Peyer's patch (tissue), 4 donors: ENCODE results near the gene PLEKHN1. TPM values are rescaled to one million over a fixed set of nuclear protein-coding genes. Genes with fewer than 3 reads are reported as not detected.

Source experiments
- DNase-seq, 3 donors: peaks; one replicate each; pipeline ENCODE4 v3.0.0-alpha.2; 2017 to 2019
- H3K27ac ChIP-seq, 4 donors: fragments of 200-600 bp; sonication (generic); one replicate each; pipeline ENCODE4 v1.5.1; 2016 to 2019
- H3K27me3 ChIP-seq, 2 donors: fragments of 200-600 bp; sonication (generic); one replicate each; pipeline ENCODE4 v1.5.1; 2019
- H3K36me3 ChIP-seq, 3 donors: fragments of 200-600 bp; sonication (generic); one replicate each; pipeline ENCODE4 v1.5.1; 2016 to 2019
- H3K4me1 ChIP-seq, 4 donors: fragments of 200-600 bp; sonication (generic); one replicate each; pipeline ENCODE4 v1.5.1; 2016 to 2019
- H3K4me3 ChIP-seq, 4 donors: fragments of 200-600 bp; sonication (generic); 1 replicate in 3 of 4; 2 replicates in 1 of 4; pipeline ENCODE4 v1.5.1; 2016 to 2019; ENCODE audit warnings: mild to moderate bottlenecking in 1 of 4
- H3K9me3 ChIP-seq, 4 donors: fragments of 200-600 bp; sonication (generic); one replicate each; pipeline ENCODE4 v1.5.1; 2016 to 2019; ENCODE audit warnings: mild to moderate bottlenecking in 1 of 4
- CTCF ChIP-seq, 6 experiments: fragments of 450-650 bp in 4 of 6; fragments of 200-600 bp in 2 of 6; sonication (generic) in 1 of 6; IDR thresholded peaks; one replicate each; pipeline ENCODE4 v1.5.1; 2017 to 2019; ENCODE audit warnings: antibody characterized with exemption in 6 of 6, mild to moderate bottlenecking in 3 of 6, moderate library complexity in 1 of 6
- POLR2A ChIP-seq, 2 donors: fragments of 450-650 bp; IDR thresholded peaks; one replicate each; pipeline ENCODE4 v1.5.1; 2017; ENCODE audit warnings: antibody characterized with exemption in 2 of 2, mild to moderate bottlenecking in 2 of 2, moderate library complexity in 2 of 2
- total RNA-seq, 4 donors: library from RNA; depleted of rRNA; stranded (reverse); fragments of >200 nt; gene quantifications; one replicate each; pipeline ENCODE4 v1.1.0, GENCODE V29; 2016

PLEKHN1 gene
- total RNA-seq, 4 donors from 2014 or later: 0.40 to 0.83 (median 0.47) TPM; not detected in 1

GRCh38 chr1:950881-951280 is 15.4 kb upstream of the PLEKHN1 start:
- H3K4me1 ChIP-seq: no peaks in the 10 kb centered on the region
- TF ChIP-seq POLR2A (IDR thresholded peaks at IDR 0.05): no peak
- TF ChIP-seq CTCF (IDR thresholded peaks at IDR 0.05): no peak
- H3K9me3 ChIP-seq: no peaks in the 10 kb centered on the region
- no peak for DNase-seq
- H3K27me3 ChIP-seq: no peaks in the 10 kb centered on the region
- no peak overlapping the region for H3K4me3 ChIP-seq
- H3K27ac ChIP-seq: no peak overlapping the region
- peaks cover 0 to 96% (median 0%) of the 10 kb centered on the region in 3 donors for H3K36me3 ChIP-seq

- Histone ChIP-seq H3K4me1 (no peaks in the 10 kb centered on the region), H3K27ac (no peak overlapping the region), H3K27me3 (no peaks in the 10 kb centered on the region), H3K9me3 (no peaks in the 10 kb centered on the region), H3K4me3 (no peak overlapping the region), H3K36me3 (peaks cover 0 to 96% (median 0%) of the 10 kb centered on the region in 3 donors)
- DNase-seq: no peak
- TF ChIP-seq CTCF (IDR thresholded peaks at IDR 0.05) (peak in 1 of 6 experiments; percentile 6), POLR2A (IDR thresholded peaks at IDR 0.05) (no peak)
These were observed 14.9 kb upstream of the PLEKHN1 start for GRCh38 chr1:951364-951763.

- TF ChIP-seq POLR2A (IDR thresholded peaks at IDR 0.05) (no peak), CTCF (IDR thresholded peaks at IDR 0.05) (no peak)
- peaks cover 0 to 4% (median 0%) of the 10 kb centered on the region in 4 donors for H3K4me1 ChIP-seq
- no peak for DNase-seq
- no peak overlapping the region for H3K27ac ChIP-seq
- H3K36me3 ChIP-seq: peaks cover 0 to 95% (median 0%) of the 10 kb centered on the region in 3 donors
- H3K4me3 ChIP-seq: no peak overlapping the region
- no peaks in the 10 kb centered on the region for H3K9me3 ChIP-seq
- no peaks in the 10 kb centered on the region for H3K27me3 ChIP-seq
These were observed 14.1 kb upstream of the PLEKHN1 start for GRCh38 chr1:952201-952600.

GRCh38 chr1:952603-953002 is 13.7 kb upstream of the PLEKHN1 start:
- Histone ChIP-seq H3K36me3 (peaks cover 0 to 91% (median 0%) of the 10 kb centered on the region in 3 donors), H3K4me3 (no peak overlapping the region), H3K9me3 (no peaks in the 10 kb centered on the region), H3K4me1 (peaks cover 0 to 8% (median 2%) of the 10 kb centered on the region in 4 donors), H3K27me3 (no peaks in the 10 kb centered on the region), H3K27ac (no peak overlapping the region)
- no peak for DNase-seq
- TF ChIP-seq POLR2A (IDR thresholded peaks at IDR 0.05) (no peak), CTCF (IDR thresholded peaks at IDR 0.05) (no peak)

GRCh38 chr1:953524-954320 is 12.6 kb upstream of the PLEKHN1 start:
- H3K36me3 ChIP-seq: peaks cover 0 to 80% (median 0%) of the 10 kb centered on the region in 3 donors

More at GRCh38 chr1:953524-954320, 12.6 kb upstream of the PLEKHN1 start:
- Histone ChIP-seq H3K4me3 (no peak overlapping the region), H3K4me1 (peaks cover 0 to 18% (median 11%) of the 10 kb centered on the region in 4 donors), H3K9me3 (no peaks in the 10 kb centered on the region), H3K27ac (no peak overlapping the region), H3K27me3 (no peaks in the 10 kb centered on the region)
- no peak for DNase-seq
- TF ChIP-seq POLR2A (IDR thresholded peaks at IDR 0.05) (no peak), CTCF (IDR thresholded peaks at IDR 0.05) (no peak)
